Astrocyte of the hippocampus (primary cell): Measurements from ENCODE around the gene CHST9.
"Not testable (repeated sequence)": the region's sequence is repeated elsewhere in the genome, so short reads cannot be mapped to it uniquely, and the experiment has no call there.

Source experiments
- DNase-seq: peaks from one replicate; pipeline ENCODE4 v3.0.0; 2011; ENCODE audit warnings: low read depth, low spot score

CHST9 gene

DNA sequence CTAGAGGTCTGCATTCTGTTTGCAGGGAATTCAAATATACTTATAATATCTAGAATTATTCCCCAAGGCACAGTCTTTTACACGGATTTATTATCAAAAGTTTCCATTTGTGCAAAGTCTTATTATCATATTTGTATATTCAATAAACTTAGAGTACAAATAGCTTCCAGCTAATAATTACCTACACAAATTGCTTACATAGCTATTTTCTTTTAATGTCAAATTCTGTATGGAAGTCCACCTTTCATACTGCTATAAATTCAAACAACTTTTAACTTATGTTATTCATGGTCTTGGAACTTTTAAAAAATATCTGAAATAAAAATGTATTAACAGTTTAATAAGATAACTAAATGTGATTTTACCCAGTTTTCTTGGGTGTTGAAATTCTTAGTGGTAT, 13.1 kb downstream of the CHST9 start:
- DNase-seq: no peak

DNA sequence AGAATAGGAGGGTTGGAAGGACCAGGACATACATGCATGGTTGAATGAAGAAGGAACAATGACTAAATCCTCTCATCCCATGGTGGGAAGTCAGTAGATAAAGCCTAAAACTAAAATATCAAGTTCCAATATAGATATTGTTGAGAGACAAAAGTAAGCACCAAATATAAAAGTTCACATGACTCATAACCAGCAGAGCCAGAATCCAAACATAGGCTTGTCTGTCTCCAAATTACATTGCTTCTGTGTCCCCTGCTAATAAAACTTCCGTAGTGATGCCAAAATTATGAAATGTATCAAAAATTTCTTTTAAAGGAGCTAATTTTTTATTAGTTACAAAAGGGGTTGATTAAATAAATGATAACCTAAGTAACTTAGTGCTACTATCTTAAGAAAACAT, 19.7 kb downstream of the CHST9 start:
- DNase-seq: no peak

DNA sequence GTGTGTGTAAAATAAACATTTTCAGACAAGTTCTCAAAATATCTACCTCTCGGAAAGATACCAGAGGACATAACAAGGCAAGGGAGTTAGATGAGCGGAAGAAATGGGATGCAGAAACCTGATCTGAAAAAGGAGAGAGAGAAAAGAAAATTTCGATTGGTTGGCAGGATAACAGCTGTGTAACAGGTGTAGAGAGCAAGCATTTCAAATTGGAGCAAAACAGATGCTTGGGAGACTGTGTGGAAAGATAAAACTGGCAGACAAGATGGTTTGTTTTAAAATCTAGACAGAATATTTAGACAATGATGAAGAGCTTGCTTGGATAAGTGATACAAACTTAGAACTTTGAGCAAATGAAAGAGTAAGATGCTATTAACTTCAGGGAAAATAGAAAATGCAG, 20.2 kb downstream of the CHST9 start:
- no peak for DNase-seq

DNA sequence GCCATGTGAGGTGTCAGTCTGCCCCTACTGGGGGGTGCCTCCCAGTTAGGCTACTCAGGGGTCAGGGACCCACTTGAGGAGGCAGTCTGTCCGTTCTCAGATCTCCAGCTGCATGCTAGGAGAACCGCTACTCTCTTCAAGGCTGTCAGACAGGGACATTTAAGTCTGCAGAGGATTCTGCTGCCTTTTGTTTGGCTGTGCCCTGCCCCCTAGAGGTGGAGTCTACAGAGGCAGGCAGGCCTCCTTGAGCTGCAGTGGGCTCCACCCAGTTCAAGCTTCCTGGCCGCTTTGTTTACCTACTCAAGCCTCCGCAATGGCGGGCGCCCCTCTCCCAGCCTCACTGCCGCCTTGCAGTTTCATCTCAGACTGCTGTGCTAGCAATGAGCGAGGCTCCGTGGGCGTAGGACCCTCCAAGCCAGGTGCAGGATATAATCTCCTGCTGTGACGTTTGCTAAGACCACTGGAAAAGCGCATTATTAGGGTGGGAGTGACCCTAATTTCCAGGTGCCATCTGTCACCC, 21.9 kb downstream of the CHST9 start:
- DNase-seq: not testable (repeated sequence)

DNA sequence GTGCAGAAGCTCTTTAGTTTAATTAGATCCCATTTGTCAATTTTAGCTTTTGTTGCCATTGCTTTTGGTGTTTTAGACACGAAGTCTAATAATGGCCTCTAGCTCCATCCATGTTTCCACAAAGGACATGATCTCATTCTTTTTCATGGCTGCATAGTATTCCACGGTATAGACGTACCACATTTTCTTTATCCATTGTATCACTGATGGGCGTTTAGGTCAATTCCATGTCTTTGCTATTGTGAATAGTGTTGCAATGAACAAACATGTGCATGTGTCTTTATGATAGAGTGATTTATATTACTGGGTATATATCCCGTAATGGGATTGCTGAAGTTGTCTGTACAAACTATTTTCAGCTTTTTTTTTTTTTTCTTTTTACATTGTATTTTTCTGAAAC, 35.9 kb downstream of the CHST9 start:
- not testable (repeated sequence) for DNase-seq

DNA sequence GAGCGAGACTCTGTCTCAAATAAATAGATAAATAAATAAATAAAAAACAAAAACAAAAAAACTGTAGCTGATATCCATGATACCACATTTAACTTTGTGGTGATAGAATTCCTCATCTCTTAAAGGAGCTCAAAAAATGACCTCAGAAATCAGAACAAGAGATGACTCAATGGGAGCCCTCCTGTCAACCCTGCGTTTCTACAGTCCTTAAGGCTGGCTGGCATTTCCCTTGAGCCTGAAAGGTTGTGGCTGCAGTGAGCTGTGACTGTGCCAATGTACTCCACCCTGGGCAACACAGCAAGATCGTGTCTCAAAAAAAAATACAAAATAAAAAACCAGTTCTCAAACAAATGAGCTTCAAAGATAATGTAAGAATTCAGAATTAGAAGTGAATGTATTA, 40.4 kb downstream of the CHST9 start:
- DNase-seq: no peak

DNA sequence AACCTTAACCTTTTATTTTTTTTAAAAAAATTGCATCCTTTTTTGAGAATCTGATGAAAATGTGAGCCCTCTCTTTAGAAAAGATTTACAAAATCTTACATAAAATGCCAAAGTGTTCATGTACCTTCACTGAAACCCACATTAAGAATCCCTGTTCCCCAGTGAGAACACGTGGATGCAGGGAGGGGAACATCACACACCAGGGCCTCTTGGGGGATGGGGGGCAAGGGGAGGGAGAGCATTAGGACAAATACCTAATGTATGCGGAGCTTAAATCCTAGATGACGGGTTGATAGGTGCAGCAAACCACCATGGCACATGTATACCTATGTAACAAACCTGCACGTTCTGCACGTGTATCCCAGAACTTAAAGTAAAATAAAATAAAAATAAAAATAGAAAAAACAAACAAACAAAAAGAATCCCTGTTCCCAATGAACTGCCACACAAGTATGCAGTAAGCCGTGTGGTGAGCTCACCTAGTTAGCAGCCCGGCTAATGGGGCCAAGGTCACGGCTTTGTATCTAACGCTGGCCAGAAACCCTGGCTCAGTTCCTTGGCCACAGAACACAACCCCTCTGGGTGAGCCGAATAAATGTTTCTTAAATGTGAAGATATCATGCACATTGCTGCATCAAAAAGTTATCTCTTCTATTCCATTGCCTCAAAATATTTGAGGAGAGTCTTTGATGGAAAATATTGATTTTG, 41.4 kb downstream of the CHST9 start:
- DNase-seq: peak; percentile 29

DNA sequence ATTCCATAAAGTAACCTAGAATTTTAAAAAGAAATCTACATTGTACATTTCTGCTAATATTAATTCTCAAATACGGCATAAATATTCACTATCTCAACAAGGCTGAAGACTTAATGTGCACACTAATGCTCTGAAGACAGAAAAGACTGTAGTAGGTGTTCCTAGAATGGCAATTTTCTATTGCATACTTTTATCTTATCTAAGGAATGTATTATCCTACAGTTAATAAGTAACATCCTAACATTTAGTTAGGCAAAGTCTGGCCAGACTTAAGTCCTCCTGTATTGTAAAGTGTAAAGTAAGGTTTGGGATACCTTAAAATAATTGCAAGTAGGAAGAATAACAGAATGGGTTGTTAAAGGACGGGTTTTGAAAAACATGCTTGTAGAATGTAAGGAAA, 42.2 kb downstream of the CHST9 start:
- DNase-seq: no peak

DNA sequence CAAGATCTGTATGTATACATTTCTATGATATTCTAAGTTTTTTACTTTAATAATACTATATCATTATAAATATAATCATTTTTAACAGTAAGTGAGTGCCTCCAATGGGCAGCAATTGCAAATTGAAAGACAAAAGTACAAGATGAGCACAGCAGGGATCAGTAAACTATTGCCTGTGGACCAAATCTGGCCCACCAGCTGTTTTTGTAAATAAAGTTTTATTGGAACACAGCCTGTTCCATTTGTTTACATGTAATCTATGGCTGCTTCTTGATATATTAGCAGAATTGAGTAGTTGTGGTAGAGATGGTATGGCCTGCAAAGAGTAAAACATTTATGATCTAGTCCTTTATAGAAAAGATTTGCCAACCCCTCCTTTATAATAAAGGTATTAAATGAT, 43.2 kb downstream of the CHST9 start:
- no peak for DNase-seq

DNA sequence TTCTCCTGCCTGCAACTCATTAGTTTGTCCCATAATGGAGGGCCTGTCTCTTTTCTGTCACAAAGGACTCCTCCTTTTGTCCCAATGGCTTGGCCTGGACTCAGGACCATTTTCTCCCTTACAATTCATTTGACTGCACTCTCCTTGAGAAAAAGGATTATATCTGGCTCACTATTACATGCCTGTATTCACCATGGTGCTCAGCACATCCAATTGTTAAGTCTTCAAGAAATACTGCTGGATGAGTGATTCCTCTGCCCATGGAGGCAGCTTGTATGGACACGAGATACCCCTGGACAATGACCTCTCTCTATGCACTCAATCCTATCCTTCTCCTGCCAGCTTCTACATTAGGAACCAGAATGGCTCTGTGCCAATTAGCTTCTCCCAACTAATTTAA, 47.0 kb downstream of the CHST9 start:
- DNase-seq: no peak

DNA sequence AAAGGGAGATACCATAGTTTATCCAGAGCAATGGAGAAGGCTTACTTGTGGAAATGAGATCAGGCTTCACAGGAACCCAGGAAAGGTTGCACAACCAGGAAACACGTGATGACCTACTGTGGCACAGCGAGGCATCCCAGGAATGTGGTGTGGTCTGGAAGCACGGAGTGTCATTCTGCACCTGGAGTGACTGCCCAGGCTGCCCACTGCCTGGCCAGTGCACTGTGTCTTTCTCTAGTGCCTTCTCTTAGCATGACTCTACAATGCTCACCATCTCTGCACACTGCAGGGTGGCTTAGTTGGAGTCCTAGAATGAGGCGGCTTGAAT, 48.9 kb downstream of the CHST9 start:
- DNase-seq: peak; percentile 24

DNA sequence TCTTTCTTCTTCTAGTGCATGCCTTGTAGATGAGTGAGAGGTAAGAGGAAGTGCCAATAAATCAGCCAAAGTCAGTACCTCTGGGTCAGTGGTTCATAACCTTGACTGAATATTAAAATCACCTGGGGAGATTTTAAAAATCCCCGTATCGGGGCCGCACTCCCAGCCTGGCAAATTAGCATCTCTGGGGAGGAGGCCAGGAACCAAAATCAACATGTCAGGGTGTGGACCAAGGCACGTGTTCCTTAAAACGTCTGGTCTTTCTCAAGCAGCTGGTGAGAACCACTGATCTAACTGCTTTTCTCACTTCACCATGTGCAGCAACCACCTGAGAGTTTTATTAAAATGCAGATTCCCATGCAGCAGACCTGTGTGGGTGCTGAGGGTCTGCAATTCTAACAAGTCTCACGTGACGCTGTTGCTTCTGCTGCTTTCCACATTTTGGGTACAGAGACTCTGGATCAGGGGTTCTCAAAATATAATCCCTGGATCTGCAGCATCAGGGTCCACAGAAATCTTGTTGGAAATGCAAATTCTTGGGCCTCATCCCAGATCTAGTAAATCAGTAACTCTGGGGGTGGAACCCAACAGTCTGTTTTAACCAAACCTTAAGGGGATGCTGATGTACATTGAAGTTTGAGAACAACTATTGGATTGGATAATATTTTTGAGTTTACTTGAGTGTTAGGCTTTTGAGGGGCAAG, 49.5 kb downstream of the CHST9 start:
- no peak for DNase-seq

DNA sequence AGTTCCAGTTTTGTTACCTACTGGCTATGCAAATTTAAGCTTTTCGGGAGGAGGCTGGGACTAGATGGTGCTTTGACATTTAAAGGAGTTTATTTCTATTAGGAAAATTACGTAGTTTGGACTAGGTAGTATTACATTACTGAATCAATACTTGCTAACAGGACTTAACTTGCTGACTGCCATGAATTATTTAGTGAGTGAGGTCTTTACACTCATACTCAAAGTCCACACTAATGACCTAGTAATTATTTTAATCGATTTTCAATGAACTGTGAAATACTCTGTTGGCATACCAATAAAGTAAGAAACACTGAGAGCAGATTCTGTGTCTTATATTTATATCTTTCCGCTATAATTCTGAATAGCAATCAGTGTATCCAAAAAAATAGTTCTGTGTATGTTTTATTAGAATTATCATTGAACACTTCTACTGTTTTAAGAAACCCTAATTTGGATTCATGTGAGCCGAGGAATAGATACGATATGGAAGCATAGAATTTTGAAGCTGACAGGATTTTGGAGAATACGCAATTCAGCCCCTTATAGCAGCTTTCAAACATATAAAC, 55.0 kb downstream of the CHST9 start:
- no peak for DNase-seq

DNA sequence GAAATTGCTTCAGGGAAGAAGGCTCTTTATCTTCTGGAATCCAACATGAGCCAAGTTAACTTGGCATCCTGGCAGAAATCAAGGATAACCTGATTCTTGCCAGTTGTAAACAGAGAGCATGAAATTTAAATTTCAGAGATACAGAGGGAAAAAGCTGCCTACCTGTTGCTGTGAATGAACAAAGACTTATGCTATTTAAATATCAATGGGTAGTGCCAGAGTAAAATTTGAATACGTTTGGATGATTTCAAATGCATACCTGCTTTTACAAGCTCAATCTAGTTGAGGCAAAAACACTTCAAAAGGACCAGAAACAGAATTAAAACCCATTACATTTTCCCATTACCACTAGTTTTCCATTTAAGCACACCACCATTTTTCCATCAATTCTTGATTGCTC, 60.9 kb downstream of the CHST9 start:
- DNase-seq: no peak

DNA sequence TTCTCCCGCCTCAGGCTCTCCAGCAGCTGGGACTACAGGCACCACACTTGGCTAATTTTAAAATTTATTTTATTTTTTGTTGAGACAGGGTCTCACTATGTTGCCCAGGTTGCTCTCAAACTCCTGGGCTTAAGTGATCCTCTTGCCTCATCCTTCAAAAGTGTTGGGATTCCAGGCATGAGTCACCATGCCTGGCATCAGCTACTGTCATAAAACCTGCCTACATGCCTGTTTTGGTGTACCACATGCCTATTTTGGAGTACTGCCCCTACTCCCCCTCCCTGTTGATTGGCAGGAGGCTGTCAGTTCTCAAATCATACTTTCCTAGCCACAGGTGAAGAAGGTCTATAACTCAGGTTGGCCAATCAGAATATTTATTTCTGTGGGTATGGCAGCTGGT, 64.0 kb downstream of the CHST9 start:
- peak; percentile 3 for DNase-seq

DNA sequence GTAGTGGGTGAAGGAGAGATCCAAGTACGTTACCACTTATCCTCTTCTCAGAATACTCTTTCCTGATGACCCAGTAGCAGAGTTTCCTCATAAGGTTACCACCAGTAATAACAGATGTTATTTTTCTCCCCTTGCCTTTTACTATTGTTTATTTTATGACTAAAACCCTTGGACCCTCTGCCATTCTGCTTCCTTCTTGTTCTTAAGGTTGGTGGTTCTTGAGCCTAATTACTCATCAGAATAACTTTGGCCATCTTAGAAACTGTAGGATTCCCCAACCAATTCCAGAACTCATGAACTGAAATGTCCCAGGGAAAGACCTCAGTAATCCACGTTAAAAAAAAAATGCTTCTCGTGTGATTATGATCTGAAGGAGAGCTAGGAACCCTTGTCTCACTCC, 64.9 kb downstream of the CHST9 start:
- peak; percentile 26 for DNase-seq

DNA sequence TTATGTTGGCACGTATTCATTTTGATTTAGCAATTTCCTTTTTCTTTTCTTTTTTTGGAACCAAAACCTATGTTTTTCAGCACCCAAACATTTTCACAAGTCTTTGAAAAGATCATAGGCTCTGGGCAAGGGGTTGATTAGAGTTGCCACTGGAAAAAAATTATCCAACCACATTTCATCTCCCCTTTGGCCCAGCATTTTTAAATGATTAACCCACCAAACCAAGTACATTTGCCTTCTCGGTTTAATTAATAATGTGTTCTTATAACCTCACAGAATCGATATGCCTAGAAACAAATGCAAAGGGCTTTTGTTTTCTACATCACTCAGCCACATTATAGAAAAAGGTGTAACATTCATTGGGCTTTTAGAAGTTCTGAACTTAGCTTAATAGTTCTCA, 66.1 kb downstream of the CHST9 start:
- DNase-seq: no peak

DNA sequence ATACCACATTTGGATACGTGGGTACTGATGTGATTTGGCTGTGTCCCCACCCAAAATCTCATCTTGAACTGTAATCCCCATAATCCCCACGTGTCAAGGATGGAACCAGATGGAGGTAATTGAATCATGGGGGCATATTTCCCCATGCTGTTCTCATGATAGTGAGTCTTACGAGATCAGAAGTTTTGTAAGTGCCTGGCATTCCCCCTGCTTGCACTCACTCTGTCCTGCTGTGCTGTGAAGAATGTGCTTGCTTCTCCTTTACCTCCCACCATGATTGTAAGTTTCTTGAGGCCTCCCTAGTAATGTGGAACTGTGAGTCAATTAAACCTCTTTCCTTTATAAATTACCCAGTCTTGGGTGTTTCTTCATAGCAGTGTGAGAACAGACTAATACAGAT, 70.3 kb downstream of the CHST9 start:
- no peak for DNase-seq

DNA sequence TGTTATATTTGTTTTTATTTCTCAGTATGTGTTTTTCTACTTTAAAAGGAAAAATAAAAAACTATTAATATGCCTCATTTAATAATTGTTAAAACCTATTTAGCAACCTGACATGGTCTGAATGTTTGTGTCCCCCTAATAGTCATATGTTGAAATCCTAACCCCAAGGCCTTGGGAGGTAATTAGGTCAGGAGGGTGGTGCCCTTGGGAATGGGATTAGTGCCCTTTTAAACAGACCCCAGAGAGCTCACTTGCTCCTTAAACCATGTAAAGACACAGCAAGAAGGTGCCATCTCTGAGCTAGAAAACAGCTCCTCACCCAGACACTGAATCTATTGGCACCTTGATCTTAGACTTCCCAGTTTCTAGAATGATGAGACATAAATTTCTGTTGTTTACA, 71.8 kb downstream of the CHST9 start:
- no peak for DNase-seq

DNA sequence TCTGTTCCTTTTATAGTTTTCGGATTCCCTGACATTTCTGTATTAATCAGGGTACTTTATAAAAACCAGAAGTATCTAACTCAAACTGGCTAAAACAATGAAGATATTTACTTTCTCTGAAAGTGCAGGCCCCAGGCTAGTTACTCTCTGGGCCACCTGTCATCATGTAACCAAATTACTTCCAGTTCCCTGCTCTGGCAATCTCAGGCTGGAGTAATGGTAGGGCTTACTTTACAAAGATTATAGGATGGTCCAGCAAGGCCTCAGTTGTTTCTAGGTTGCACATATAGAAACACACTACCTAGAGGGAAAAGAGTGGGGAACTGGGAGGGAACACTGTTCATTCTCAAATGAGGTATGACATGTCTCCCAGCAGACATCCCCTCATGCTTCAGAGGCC, 74.8 kb downstream of the CHST9 start:
- no peak for DNase-seq

DNA sequence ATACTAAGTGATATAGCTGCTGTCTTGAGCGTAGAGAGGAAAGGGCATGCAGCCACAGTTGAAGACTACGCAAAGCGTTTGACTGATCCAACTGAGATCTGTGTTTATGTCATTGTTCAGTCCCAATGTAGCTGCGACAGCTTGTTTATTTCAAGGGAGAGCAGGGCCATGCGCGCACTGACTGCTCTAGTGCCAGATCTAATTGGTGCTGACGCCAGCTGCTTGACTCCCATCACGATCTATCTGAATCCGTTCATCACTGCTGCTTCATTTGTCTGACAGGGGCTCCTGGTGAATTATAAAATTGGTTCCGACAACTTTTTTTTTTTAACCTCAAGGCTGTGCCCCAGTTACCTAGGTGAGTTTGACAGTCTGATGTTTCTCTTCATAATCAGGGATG, 75.7 kb downstream of the CHST9 start:
- DNase-seq: no peak

DNA sequence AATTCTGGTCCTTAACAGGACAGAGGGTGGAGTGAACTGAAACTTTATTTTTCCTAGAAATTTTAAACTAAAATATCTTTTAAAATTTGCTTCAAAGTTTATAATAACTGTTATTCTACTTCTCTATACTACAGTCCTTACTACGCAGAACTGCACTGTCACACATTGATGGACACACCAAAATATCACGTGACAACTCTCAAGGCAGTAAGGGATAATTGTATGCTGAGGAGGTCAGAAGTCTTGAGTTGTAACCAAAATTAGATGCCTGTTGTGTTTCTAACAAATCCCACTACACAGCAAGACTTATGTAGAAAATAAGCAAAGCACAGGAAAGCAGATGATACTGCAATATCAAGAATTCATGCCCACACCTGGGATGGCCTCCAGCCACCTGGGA, 76.3 kb downstream of the CHST9 start:
- no peak for DNase-seq

DNA sequence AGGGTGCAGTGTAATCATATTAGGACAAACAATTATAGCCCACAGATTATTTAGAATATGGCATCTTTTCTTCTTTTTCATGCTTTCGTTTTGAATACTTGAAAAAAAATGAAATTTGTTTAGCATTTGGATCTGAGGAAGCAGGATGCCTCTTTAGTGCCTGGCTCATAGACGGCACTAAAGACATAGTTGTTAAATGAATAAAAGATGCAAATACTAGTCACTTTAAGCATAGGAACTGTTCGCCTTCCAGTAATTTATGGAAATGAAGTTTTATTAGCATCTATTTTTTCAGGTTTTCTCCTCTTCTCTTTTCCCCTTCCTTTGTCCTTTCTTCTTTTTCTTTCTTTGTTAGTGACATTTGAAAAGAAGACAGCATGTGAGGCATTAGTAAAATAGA, 80.4 kb downstream of the CHST9 start:
- DNase-seq: no peak
